Measurements from ENCODE around the gene TFAP2B. TPM values are rescaled to one million over a fixed set of nuclear protein-coding genes. Genes with fewer than 3 reads are reported as not detected.
A peak's percentile ranks its signal among the peaks of the same experiment; 100 is the strongest.

Gene TFAP2B
- total RNA-seq, 1 experiment from 2014 or later: not detected

GRCh38 chr6:50826037-50826761 lies 7.5 kb downstream of the TFAP2B start:
- H3K36me3 Mint-ChIP-seq (ENCODE audit: insufficient read depth in 1 of 3, low read depth in 3 of 3): no peaks in the 10 kb centered on the region; a peak in 1 of 7 replicates
- no peak overlapping the region for H2BK12ac ChIP-seq (ENCODE audit: insufficient read length, low read depth, low read length)
- no peak overlapping the region for H3T11ph ChIP-seq (ENCODE audit: low read length)
- H4K91ac ChIP-seq (ENCODE audit: insufficient read length, low read depth, low read length): no peak overlapping the region
- no peak overlapping the region for H3K27ac ChIP-seq (ENCODE audit: insufficient read length, low read depth, low read length)
- no peak overlapping the region for H2BK20ac ChIP-seq (ENCODE audit: low read depth, low read length, poor library complexity, severe bottlenecking)
- H4K5ac ChIP-seq (ENCODE audit: insufficient read length, low read depth, low read length): no peak overlapping the region
- no peaks in the 10 kb centered on the region for H3K9me3 ChIP-seq (ENCODE audit: control insufficient read depth, low read depth, low read length)
- H3K14ac ChIP-seq (ENCODE audit: insufficient read depth, low read length): no peak overlapping the region
- H3K23ac ChIP-seq (ENCODE audit: insufficient read length, low read depth, low read length): no peak overlapping the region
- H3K4me1 Mint-ChIP-seq: peaks cover 47 to 74% of the 10 kb centered on the region in 2 experiments
- H3K4ac ChIP-seq (ENCODE audit: low read depth, low read length): no peak overlapping the region
- peaks cover 100% of the 10 kb centered on the region for H3K27me3 Mint-ChIP-seq (ENCODE audit: low read depth)
- H3K23me2 ChIP-seq (ENCODE audit: insufficient read length, low read depth, low read length, poor library complexity, severe bottlenecking): no peaks in the 10 kb centered on the region
- no peak for DNase-seq
- no peak overlapping the region for H2BK5ac ChIP-seq (ENCODE audit: insufficient read length, low read length)
- no peak overlapping the region for H2BK120ac ChIP-seq (ENCODE audit: low read depth, low read length, poor library complexity, severe bottlenecking)
- peak overlapping the region in 1 of 2 experiments; percentile 33; a peak in 4 of 5 replicates for H3K4me3 Mint-ChIP-seq
- H2AFZ ChIP-seq (ENCODE audit: low read length): no peak overlapping the region
- no peak overlapping the region; a peak in 1 of 7 replicates for H3K27ac Mint-ChIP-seq
- no peak overlapping the region for H3K9ac ChIP-seq (ENCODE audit: extremely low read depth, insufficient read length, low read length)
- peak overlapping the region; percentile 23 for H3K4me2 ChIP-seq (ENCODE audit: insufficient read depth, insufficient read length, low read length)
- WGBS (ENCODE audit: extremely low coverage, insufficient read length, low lambda C conversion rate): no CpG with 5 or more reads among the region's 19 CpGs
- H4K20me1 ChIP-seq (ENCODE audit: control insufficient read depth, insufficient read depth, insufficient read length): no peaks in the 10 kb centered on the region
- no peak for TF ChIP-seq CTCF (conservative IDR thresholded peaks at IDR 0.05)
- H3K79me1 ChIP-seq (ENCODE audit: insufficient read depth, low read depth, low read length, poor library complexity, severe bottlenecking): no peaks in the 10 kb centered on the region
- no peak overlapping the region for H4K8ac ChIP-seq (replicated peaks; ENCODE audit: insufficient read length, low read depth, low read length)
- H3K4me1 ChIP-seq (ENCODE audit: insufficient read depth, low read length): peaks cover 6% of the 10 kb centered on the region
- H3K9me3 Mint-ChIP-seq: peaks cover 0 to 12% of the 10 kb centered on the region in 2 experiments; a peak in 2 of 5 replicates
- no peak overlapping the region for H2BK15ac ChIP-seq (ENCODE audit: low read depth, low read length)
- H3K56ac ChIP-seq (ENCODE audit: insufficient read length, low read depth, low read length): no peak overlapping the region
- no peaks in the 10 kb centered on the region for H3K79me2 ChIP-seq (ENCODE audit: insufficient read depth, low read length)
- H2AK5ac ChIP-seq (ENCODE audit: insufficient read length, low read length): no peak overlapping the region
- H3K18ac ChIP-seq (ENCODE audit: insufficient read length, low read depth, low read length): no peak overlapping the region
- peaks cover 86% of the 10 kb centered on the region for H3K27me3 ChIP-seq (ENCODE audit: insufficient read depth, low read length)

All from H9 (cell line).